RPMI8226 (cell line): ENCODE data around the gene IPO9.
"Not testable (repeated sequence)": the region's sequence is repeated elsewhere in the genome, so short reads cannot be mapped to it uniquely, and the experiment has no call there.

Experiments used
- DNase-seq: peaks from one replicate; pipeline ENCODE4 v3.0.0-alpha.2; 2015

Gene IPO9

DNA sequence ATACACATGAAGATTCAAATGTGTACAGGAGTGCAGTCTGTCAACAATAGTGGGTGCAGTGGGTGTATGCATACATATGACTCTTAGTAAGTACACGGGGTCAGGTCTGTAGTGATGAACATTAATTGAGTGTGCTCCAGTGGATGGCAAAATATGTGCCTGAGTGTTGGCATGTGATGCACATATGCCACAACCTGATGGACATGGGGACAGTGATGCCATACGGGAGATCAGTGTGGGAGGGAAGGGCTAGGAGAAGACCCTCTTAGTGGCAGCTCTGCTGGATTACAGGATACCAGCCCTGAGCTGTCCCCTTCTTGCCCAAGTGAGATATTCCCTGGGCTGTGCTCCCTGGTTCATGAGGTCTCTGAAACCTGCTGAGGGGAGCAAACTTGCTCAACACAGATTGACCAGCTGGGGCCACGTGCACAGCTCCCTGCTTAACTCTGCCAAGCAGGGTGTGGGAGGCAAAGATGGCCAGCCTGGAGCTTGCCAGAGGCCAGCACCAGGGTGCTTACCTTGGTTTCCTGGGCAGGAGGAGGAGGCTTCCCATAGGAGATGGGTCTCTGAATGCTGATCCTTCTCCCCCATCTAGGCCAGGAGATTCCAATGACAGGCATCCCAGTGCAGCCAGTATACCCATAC lies 62.0 kb downstream of the IPO9 start:
- DNase-seq: peak; percentile 66

DNA sequence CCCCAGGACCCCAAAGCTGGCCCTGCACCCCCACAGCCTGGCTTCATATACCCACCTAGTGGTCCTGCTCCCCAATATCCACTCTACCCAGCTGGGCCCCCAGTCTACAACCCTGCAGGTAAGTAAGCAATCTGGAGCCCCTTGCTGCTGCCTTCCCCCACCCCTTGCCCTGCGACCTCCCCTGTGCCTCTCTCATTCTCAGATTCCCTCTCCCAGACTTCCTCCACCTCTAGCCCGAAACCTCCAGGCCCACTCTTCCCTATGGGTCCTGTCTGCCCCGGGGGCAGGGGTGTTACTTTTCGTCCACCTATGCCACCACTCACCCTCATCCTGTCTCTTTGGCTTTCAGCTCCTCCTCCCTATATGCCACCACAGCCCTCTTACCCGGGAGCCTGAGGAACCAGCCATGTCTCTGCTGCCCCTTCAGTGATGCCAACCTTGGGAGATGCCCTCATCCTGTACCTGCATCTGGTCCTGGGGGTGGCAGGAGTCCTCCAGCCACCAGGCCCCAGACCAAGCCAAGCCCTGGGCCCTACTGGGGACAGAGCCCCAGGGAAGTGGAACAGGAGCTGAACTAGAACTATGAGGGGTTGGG lies 62.6 kb downstream of the IPO9 start:
- DNase-seq: no peak

DNA sequence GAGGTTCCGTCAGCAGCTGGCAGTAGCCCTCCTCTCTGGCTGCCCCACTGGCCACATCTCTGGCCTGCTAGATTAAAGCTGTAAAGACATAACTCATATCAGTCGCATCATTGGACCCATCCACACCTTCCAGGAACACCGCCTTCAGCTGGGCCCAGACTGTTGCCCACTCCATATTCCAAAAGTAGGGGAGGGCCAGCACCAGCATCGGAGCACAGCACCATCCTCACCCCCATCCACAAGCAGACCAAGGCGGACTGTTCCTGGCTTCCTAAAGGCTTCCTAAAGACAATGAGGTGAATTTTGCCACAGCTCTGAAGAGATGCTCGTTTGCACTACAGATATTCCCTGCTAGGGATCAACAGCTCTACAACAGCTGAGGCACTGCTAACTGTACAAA lies 63.3 kb downstream of the IPO9 start:
- no peak for DNase-seq

DNA sequence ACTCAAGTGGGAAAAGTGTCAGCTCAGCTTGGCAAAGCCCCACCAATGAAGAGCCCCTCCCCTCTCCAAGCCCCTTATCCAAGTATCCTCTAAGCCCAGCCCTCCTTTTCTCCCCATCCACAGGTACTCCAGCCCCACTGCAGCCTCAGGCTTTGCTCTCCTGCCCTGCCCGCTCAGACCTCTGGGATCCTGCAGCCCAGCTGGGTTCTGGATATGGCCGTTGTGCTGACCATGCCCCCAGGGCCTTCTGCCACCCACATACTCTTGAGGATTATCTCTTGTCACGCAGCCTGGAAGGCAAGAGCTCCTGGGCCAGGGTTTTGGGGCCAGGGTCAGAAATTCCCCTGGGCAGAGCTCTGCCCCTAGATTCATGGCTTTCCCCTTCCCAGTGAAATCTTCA lies 64.5 kb downstream of the IPO9 start:
- DNase-seq: no peak

DNA sequence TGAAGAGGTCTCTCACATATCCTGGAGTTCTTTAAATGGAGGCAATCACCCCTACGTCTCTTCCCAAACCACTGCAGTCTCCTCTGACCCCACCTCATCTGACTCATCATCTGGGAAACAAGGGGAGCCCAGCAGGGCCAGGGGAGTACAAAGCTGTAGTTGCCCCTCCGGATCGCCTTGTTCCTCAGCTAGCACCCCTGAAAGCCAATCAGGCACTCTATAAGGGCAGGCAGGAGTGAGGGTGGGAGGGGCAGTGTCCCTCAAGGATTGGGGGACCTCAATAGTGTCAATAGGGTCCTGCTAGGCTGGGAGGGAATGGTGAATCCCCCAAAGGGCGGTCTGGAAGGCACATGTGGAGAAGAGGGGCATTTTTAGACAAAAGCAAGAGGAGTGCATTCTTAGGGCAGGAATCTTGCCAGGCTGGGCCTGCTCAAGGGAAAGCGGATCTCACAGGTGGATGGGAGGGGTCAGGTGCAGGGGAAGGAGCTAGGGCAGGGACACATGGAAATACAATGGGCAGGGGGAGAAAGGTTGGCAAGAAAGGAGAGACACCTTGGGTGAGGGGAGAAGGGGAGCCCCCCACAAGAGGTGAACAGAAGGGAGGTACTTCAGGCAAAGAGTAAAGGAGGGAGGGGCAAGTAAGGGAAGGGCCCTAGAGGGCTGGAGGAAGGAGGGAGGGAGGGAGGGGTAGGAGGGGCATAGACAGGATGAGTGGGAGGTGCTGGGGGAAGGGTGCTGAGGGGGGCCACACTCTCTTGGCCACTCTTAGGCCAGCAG lies 65.6 kb downstream of the IPO9 start:
- no peak for DNase-seq

DNA sequence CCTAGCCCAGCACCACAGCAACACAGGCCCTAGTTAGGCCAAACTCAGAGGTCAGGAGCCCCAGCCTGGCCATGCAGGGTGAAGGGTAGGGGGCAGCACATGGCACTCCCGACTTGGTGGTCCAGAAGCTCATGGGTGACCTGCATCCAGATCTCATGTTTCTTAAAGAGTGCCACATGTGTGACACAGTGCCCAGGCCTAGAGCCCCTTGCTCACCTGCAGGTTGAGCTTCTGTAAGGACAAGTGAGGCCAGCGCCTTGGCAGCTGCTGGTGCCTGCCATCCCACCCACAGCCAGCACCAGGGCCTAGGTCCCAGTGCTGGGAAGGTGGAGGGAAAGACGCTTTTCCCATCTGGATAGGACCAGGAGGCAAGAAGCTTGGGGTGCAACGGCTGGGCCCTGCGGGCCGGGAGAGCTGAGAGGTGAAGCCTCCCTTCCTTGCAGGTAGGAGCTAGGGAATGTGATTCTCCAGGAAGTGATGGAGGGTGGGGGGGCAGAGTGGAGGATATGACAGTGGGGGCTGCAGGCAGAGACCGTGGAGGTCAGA lies 66.2 kb downstream of the IPO9 start:
- no peak for DNase-seq

DNA sequence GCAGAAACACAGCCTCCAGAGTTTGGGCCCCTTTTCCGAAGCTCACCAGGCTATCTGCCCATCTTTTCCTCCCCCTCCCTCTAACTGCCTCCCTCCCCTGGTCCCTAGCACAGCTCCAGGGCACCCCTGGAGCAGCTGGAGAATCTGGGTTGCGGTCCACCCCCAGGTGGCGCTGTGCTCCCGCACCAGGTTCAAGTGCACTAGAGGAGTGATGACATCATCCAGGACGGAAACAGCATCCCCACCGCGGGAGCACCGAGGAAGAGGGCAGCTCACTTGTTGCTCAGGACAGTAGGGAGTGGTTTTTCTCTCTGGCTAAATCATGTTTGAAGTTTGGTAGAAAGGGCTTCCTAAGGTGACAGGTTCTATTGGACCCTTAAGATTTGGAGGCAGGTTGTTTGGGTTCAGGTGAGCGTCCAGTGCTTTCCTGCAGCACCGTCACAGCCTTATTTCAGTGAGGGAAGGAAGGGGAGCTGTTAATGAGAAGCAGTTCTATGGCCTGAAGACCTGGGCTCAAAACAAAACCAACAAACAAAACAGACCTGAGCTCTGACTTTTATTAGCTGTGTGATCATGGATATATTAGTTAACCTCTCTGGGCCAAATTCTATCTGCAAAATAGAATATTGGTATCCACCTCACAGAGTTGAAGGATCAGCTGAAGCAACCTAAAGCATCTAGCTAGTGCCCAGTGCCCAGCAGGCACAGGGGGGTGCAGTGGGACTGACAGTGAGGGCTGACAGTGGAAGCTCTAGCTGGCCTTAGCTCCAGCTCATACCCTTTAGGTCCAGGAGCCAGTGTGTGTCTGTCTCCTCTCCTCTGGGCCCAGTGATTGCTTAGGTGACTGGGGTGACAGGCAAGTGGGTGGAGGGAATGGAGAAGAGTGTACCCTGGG lies 67.2 kb downstream of the IPO9 start:
- peak; percentile 93 for DNase-seq

DNA sequence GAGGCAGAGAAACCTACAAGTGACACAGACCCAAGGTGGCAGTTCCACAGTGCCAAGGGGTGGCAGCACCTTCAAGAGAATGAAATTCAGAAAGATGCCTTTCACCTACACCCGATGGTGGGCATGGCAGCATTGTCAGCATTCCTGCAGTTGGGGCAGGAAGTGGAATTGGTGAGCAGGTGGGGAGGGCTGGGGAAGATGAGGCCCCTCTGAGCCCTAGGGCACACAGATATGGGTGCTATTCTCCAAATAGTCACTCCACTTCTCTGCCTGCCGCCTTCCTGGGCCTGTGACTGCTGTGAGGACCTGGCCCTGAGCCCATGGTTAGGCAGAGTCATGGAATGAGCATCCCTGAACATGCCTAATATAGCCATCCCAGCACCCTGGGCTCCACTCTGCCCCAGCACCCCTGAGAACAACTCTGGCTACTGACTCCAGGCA lies 68.0 kb downstream of the IPO9 start:
- peak; percentile 62 for DNase-seq

DNA sequence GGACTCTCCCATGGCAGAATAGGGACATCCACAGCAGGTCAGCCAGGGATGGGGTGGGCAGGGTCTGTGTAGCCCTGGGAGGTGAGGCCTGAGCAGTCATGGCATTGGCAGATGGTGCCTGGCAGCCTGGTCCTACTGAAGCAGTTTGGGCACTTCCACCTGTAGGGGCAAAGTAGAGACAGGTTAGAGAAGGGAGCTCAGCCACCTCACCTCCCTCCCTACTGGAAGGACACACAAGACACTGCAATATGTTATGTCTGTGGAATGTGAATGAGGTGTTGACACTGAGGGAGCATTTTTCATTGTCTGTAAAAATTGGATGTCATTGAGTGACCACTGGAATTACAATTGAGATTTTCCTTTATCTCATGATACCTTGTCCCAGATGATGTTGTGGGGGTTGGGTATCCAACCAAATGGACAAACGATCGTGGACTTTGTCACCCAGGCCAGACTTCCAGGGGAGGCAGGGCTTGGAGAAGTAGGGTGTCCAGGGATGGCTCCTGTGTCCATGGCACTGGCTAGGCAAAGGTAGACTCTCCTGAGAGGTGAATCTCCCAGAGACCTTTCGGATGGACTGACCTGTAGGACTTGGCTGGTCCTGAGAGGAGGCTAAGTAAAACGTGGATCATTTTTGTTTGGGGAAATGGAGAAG lies 69.4 kb downstream of the IPO9 start:
- DNase-seq: peak; percentile 33

DNA sequence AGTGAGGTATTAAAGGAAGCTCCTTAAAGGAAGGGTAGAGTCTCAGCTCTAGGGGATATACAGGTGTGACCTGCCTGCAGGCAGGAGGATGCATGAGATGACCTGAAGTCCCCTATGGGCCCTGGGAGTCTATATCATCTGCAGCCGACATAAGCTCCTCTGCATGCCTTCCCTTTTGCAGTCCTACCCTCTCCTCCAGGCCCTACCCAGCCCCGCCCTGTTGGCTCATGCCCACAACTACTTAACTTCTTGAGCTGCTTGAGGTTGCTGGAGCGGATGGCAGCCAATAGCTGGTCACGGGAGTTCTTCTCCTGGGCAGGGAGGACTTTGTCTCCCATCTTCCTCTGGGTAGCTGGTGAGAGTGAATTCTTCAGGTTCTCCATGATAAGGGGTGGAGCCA lies 70.0 kb downstream of the IPO9 start:
- DNase-seq: no peak

DNA sequence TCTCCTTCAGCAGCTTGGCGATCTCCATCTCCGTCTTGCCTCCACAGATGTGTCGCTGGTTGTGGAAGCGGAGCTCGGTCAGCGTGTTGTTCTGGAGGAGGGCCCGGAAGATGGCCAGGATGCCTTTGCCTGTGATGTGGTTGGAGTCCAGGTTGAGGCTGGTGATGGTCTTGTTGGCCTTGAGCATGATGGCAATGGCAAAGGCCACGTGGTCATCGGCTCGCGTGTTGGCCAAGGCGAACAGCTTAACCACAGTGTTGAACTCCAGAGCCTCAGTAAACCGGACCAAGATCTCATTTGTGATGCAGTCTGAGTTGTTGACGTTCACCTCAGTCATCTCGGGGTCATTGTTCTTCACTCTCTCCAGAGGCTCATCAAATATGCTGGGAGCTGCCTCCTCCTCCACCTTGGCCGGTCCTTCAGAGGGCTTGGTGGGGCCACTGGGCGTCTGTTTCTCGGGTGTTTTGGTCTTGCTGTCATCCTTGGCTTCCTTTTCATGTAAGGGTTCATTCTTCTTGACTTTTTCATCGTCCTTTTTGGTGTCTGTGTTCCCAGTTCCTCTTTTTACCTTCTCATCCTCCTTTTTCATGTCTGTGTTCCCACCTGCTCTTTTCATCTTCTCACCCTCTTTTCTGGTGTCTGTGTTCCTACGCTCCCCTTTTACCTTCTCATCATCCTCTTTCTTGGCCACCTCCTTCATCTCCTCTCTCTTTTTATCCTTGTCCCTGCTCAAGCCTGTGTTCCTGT lies 70.9 kb downstream of the IPO9 start:
- no peak for DNase-seq

DNA sequence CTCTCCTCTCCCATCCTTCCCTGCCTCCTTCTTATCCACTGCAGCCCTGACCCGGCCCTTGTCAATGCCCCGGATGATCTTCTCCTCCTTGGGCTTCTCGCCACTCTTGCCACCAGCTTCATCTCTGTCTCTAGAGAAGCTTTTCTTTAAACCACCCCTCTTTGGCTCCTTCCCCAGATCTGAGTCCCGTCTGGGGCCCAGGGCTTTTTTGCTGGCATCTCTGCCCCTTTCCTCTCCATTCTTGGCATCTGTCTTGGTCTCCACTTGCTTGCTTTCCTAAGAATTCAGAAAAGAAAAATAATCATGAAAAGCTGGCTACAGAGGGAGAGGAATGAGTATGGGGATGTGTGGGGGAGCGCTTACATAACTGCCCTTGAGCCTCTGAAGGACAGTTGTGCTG lies 71.5 kb downstream of the IPO9 start:
- DNase-seq: no peak

DNA sequence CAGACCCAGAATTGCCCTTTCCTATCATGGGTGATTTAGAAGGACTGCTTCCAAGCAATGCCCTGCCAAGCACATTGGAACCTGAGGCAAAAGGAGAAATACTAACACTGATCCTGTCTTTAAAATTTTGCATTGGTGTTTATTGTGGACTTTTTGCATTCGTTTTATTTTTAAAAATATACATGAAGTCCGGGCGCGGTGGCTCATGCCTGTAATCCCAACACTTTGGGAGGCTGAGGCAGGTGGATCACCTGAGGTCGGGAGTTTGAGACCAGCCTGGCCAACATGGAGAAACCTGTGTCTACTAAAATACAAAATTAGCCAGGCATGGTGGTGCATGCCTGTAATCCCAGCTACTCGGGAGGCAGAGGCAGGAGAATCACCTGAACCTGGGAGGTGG lies 72.1 kb downstream of the IPO9 start:
- not testable (repeated sequence) for DNase-seq

DNA sequence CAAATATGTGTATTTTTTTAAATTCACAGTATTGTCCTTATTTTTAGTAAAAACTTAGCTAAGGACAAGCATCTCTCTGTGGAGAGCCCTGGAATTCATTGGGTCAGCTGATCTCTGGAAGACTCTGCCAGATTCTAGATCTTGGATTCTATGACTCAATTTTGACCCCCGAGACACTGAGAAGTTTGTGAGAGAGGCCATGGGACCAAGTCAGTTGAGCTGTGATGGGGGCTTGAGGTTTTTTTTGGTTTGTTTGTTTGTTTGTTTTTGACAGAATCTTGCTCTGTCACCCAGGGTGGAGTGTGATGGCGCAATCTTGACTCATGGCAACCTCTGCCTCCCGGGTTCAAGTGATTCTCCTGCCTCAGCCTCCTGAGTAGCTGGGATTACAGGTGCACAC lies 73.2 kb downstream of the IPO9 start:
- no peak for DNase-seq

DNA sequence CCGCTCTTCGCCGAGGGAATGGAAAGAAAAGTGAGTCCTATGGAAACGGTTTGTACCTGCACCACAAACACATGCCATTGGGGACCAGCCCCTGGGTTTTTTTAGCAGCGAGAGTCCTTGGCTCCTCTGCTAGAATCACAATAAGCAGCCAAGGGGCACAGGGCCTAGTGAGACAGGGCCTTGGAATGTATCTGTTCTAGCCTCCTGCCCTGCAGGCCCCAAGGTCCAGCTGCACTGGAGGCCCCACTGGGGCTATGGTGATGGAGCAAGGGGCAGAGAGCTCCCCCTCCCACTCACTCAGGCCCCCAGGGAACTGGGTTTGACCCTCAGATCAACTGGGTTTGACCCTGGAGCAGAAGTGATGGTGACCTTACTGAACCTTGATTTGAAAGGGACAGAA lies 74.2 kb downstream of the IPO9 start:
- no peak for DNase-seq

DNA sequence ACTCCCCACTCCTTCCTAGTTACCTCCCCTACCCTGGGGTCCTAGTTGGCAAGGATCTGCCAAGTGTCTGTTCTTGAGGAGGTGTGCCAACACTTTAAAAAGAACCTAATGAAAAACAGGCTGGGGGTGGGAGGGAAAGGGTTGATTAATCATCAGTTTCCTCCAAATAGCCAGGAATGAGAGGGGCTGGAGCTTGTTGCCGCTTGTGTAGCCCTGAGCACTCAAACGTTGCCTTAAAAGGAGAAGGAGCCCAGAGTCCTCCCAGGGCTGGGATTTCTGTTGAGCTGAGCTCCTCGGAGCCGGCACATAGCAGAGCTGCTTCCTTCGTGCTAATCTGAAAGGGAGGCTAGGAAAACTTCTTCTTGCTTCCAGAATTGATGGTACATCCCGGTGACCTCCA lies 75.6 kb downstream of the IPO9 start:
- DNase-seq: no peak

DNA sequence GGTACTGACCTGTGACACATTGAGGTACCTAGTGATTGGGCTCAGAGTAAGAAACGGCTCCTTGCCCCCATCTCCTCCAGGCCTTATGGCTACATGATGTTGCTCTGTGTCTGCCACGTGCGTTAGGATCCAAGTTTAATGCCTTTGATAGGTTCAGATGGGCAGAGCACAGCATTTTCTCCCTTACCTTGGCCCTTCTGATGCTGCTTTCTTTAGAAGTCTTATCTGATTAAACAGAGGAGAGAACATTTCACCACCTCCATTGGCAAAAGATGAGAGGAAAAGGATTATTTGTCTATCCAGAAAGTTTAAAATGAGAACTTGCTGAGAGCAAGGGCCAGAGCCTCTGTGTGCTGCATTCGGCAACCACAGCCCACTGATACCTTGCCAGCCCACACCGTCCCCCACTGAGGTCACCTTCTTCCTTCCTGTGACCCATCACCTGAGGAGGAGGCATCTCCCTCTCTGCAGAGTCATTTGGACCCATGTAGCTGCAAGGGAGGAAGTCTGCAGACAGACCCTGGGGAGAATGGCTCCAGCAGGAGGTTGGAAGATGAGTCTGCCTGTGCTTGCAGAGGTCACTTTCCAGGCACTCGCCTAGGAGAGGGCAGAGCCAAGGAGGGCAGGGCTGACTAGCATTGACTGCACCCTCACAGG lies 76.4 kb downstream of the IPO9 start:
- no peak for DNase-seq

DNA sequence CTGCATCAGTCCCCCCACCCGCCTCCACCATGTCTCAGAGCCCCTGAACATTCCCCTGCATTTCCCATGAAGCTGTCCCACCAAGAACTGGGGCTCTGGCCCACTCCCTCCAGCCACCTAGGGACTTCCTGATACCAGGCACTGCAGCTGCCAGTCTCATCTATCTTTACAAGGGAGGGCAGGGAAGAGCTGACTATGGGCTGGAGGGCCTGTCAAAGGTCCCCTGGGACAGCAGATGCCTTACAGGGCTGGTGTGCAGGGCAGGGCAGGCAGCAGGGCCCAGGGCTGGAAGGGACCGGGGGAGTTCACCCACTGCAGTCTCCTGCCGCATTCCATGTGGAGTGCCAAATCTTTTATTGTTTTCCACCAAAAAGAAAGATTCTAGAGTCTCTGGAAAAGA lies 77.4 kb downstream of the IPO9 start:
- DNase-seq: no peak

DNA sequence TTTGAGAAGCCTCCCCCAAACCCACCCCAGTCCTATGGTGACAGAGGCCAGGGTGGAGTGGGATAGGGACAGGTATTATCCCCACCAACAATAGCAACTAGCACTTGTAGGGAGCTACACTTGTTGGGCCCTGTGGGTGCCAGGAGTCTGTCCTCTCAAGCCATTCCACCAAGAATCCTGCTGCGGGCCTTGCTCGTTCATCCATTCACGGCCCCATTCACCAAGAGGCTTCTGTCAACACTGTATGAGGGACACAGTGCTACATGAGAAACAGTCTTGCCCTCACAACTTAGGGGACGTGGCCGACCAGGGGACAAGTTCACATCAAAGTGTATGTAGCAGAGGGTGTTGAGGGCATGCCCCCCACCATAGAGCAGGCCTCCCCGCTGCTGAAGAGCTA lies 78.7 kb downstream of the IPO9 start:
- DNase-seq: no peak

DNA sequence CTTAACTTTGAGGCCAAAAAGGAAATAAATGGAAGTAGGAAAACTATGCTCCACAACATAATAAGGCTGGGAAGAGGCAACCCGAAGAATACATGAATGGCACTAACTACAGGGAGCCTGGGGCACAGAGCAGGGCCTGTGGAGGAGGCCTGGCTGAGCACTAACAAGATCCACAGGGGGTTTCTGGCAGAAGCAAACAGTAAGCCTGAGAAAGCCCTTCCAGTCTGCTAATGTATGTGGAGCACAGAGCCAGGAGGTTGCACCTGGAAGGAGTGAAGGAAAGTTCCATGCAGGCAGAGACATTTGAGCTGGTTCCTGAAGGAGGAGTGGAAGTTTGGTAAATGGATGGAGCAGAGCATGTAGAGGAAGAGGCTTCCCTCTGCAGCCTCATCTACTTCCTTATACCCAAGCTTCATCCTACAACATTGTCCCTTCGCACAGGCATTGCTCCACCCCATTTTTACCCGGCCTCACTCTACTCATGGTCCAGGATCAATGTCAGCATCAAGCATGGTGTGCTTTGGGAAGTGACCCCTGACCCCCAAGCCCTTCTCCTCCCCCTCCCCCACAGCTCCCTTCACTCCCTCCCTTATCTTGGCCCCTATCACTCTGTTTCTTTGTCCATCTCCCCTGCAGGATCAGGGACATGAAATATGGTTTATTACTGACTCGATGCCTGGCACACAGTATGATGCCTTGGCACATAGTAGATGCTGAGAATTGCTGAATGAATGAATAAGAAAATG lies 83.0 kb downstream of the IPO9 start:
- no peak for DNase-seq
